NT2/D1 (cell line): ENCODE results near the gene CDC42EP3.

Source experiments
- SUZ12 ChIP-seq: IDR thresholded peaks from 2 replicates; pipeline ENCODE4 v1.6.1; 2011; ENCODE audit not compliant: insufficient read length, insufficient read depth; ENCODE audit errors: extremely low read depth
- YY1 ChIP-seq: IDR thresholded peaks from 2 replicates; pipeline ENCODE4 v1.6.1; 2011; ENCODE audit not compliant: insufficient read length, insufficient read depth
- ZNF274 ChIP-seq: IDR thresholded peaks from 2 replicates; pipeline ENCODE4 v1.6.1; 2011; ENCODE audit warnings: mild to moderate bottlenecking, low read depth, low read length

DNA sequence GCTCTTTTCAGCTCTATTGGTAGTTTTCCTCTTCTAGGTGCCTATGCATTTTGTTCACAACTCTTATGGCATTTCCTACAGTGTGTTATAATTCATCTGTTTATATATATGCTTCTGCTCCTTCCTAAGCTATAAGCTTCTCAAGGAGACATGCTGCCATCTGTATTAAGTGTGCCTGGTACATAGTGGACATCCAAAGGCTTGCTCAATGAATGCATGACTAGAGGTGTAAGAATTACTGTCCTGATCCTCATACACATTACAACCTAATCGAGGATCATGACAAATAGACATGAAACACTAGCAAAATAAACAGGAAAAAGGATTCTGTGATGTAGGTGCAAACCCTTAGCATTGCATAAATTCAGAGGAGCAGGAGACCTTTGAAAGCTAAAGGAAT is 50.2 kb downstream of the CDC42EP3 start:
- TF ChIP-seq SUZ12 (no peak), YY1 (no peak), ZNF274 (no peak)
